ENCODE measurements around the gene CLBA1.

Gene CLBA1

GRCh38 chr14:105019861-105020814, 34.5 kb downstream of the CLBA1 start:
- no peak for DNase-seq (ENCODE audit: low read depth)
- peak overlapping the region; percentile 87 for H3K4me3 ChIP-seq (ENCODE audit: control insufficient read depth, low read depth, low read length)
- TF ChIP-seq CTCF (conservative IDR thresholded peaks at IDR 0.05; ENCODE audit: control insufficient read depth, insufficient read depth, low read depth, low read length) = no peak

- TF ChIP-seq CTCF (conservative IDR thresholded peaks at IDR 0.05; ENCODE audit: control insufficient read depth, insufficient read depth, low read depth, low read length) = no peak
- peak; percentile 92 for DNase-seq (ENCODE audit: low read depth)
- H3K4me3 ChIP-seq (ENCODE audit: control insufficient read depth, low read depth, low read length) = peak within 1 kb of the TSS; percentile 90
Measured at GRCh38 chr14:105020815-105021655, 35.4 kb downstream of the CLBA1 start, which contains the start of gene CDCA4. TSS of gene CDCA4 (minus strand) at chr14:105021083. CDS start at chr14:105011929, 9,154 bp downstream.

- H3K4me3 ChIP-seq (ENCODE audit: control insufficient read depth, low read depth, low read length) = peak overlapping the region; percentile 90
- DNase-seq (ENCODE audit: low read depth) = peak; percentile 45
- no peak for TF ChIP-seq CTCF (conservative IDR thresholded peaks at IDR 0.05; ENCODE audit: control insufficient read depth, insufficient read depth, low read depth, low read length)
Measured at GRCh38 chr14:105021656-105022275, 36.2 kb downstream of the CLBA1 start.

GRCh38 chr14:105022276-105022670, 36.7 kb downstream of the CLBA1 start:
- DNase-seq (ENCODE audit: low read depth) = no peak
- peak overlapping the region; percentile 90 for H3K4me3 ChIP-seq (ENCODE audit: control insufficient read depth, low read depth, low read length)
- TF ChIP-seq CTCF (conservative IDR thresholded peaks at IDR 0.05; ENCODE audit: control insufficient read depth, insufficient read depth, low read depth, low read length) = no peak

GRCh38 chr14:105023144-105023543, 37.6 kb downstream of the CLBA1 start:
- no peak for TF ChIP-seq CTCF (conservative IDR thresholded peaks at IDR 0.05; ENCODE audit: control insufficient read depth, insufficient read depth, low read depth, low read length)
- no peak for DNase-seq (ENCODE audit: low read depth)
- H3K4me3 ChIP-seq (ENCODE audit: control insufficient read depth, low read depth, low read length) = no peak overlapping the region

GRCh38 chr14:105023791-105024480, 38.3 kb downstream of the CLBA1 start:
- no peak overlapping the region for H3K4me3 ChIP-seq (ENCODE audit: control insufficient read depth, low read depth, low read length)
- DNase-seq (ENCODE audit: low read depth) = peak; percentile 81
- TF ChIP-seq CTCF (conservative IDR thresholded peaks at IDR 0.05; ENCODE audit: control insufficient read depth, insufficient read depth, low read depth, low read length) = no peak

Measured in fibroblast of mammary gland (primary cell).